Inflammatory macrophage treated with lipopolysaccharide for 4 hours (primary cell): ENCODE data around the gene NPFFR1.

Source experiments
- DNase-seq: peaks from one replicate; pipeline ENCODE4 v3.0.0-alpha.2; 2020

Gene NPFFR1

DNA sequence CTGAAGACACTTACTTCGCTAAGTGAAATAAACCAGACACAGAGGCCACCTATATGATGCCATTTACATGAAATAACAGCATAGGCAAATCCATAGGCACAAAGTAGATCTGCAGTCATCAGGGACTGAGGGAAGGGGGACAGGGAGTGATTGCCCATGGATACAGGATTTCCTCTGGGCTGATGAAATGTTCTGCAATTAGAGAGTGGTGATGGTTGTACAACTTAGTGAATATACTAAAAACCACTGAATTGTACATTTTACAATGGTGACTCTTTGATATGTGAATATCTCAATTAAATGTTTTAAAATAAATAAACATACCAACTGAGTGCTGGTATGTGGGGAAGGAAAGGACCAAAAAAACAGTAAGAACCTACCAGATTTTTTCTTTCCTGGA is 70.9 kb downstream of the NPFFR1 start:
- DNase-seq = no peak

DNA sequence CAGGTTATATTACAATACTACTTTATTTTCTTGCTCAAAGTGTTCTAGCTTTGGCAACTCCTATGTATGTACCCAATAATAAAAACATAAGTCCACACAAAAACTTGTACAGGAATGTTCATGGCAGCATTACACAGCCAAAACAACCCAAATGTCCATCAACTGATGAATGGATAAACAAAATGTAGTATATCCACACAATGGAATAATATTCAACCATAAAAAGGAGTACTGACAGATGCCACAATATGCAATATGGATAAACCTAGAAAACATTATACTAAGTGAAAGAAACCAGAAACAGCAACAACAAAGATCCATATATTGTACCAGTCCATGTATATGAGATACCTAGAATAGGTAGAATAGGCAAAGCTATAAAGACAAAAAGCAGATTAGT is 71.5 kb downstream of the NPFFR1 start:
- DNase-seq = no peak

DNA sequence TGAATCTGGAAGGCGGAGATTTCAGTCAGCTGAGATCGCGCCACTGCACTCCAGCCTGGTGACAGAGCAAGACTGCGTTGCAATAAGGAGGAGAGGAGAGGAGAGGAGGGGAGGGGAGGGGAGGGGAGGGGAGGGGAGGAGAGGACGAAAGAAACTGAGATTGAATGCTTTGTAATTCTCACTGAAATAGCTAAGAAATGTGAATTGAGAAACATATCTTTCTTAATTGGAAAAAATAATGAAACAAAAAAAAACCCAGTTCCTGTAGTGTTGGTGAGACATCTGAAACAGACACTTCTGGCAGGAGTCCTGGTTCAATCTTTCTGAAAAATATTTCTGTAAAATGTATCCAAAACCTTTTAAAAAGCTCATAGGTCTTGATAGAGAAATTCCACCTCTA is 77.0 kb downstream of the NPFFR1 start:
- no peak for DNase-seq

DNA sequence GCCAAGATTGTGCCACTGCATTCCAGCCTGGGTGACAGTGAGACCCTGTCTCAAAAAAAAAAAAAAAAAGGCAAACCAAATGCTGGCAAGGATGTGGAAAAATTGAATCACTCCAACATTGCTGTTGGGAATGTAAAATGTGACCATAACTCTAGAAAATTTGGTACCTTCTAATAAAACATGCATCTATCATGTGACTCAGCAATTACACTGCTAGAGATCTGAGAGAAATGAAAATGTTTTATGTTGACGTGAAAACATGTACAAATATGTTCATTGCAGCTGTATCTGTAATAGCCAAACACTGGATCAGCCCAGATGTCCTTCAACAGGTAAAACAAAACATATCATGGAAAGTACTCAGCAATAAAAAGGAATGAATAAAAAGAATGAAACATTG is 82.7 kb downstream of the NPFFR1 start:
- DNase-seq = no peak

DNA sequence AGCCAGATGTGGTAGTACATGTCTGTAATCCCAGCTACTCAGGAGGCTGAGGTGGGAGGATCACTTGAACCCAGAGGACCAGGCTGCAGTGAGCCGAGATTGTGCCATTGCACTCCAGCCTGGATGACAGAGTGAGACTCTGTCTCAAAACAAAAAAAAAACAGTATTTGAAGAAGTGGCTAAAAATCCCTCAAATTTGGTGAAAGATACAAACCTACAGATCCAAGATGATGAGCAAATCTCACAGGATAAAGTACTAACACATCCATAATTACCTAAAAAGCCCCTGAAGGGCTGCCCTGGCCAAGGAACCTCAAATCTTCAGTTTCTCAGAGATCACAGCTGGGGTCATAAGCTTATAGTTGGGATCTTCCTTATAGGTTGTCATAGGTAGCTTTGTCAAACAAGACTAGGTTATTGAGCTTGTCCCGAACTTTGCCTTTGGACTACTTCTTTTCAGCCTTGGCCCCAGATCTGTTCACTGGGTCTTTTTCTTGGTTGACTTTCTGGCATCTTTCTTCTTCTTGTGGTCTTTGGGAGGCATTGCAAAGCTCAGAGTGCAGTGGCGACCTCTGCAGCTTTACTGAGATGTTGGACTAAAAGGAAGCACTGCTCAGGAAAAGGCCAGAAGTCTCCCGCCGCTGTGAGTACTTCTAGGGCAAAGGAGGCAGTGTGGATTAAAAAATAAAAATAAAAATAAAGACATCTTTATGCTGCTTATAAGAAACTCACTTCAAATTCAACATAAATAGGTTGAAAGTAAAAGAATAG is 84.9 kb downstream of the NPFFR1 start:
- no peak for DNase-seq
